HG02885 (cell line): ENCODE measurements around the gene SOAT2.

Experiments
- ATAC-seq: cut with Tn5 transposase; IDR thresholded peaks from one replicate; pipeline ENCODE4 v1.9.1; 2021; ENCODE audit warnings: mild to moderate bottlenecking; ENCODE audit not compliant: unreplicated experiment, poor library complexity

The SOAT2 gene

DNA sequence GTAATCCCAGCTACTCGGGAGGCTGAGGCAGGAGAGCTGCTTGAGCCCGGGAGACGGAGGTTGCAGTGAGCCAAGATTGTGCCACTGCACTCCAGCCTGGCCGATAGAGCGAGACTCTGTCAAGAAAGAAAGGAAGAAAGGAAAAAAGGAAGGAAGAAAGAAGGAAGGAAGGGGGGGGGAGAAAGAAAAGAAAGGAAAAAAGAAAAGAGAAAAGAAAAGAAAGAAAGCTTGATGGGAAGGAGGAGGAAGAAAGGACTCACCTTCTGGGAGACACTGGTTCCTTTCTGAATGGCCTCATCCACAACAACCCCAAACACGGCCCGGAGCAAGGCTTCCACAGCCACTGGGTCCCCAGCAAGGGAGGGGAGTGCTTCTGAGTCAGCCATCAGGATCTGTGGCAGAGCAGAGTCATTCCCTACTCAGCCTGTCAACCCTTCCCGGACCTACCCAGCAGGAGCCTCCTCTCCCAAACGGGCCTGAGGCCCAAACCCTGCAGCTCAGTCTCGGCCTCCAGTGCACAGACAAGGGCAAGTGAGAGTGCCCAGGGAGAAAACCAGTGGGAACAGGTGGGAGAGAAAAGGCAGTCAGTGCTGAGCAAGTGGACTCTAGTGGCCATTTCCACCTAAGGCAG lies 69.9 kb downstream of the SOAT2 start:
- no peak for ATAC-seq
